K562 (cell line): ENCODE data around the gene ANKRD44. TPM values are rescaled to one million over a fixed set of nuclear protein-coding genes. Genes with fewer than 3 reads are reported as not detected.

Experiments
- ATAC-seq: fragments of 200-7000 bp; cut with Tn5 transposase; 3 replicates; pipeline ENCODE4 v1.9.1; 2020; ENCODE audit warnings: moderate library complexity
- BruUV-seq: library from RNA; stranded (reverse); fragments of 400-500 nt; replicated peaks from 2 replicates; lab custom pipeline; 2021; lab: Mats Ljungman, UMichigan
- CTCF ChIA-PET: fragments of 300-600 bp; formaldehyde crosslinking; extraction: SDS; loops from one replicate; lab custom pipeline; 2021; ENCODE audit warnings: low intra/inter-chr PET ratio; lab: Yijun Ruan, JAX
- POLR2A ChIA-PET: fragments of 300-600, 350-650 bp; sonication (Branson Sonifier 250); formaldehyde crosslinking; extraction: SDS; loops from one replicate; lab custom pipeline; 2021; ENCODE audit warnings: antibody characterized with exemption, inconsistent platforms; lab: Yijun Ruan, JAX
- DNase-seq, 4 experiments: peaks; one replicate each; pipeline versions ENCODE4 v3.0.0 to v3.0.0-alpha.2; 2011 to 2018; ENCODE audit warnings: low spot score in 3 of 4, mixed read lengths in 3 of 4; ENCODE audit errors: extremely low read depth in 1 of 4
- FAIRE-seq: peaks from 2 replicates; lab custom pipeline; 2011; peaks lifted over from hg19 to GRCh38; lab: Jason Lieb, UNC
- H2AFZ ChIP-seq: 2 replicates; pipeline ENCODE4 v1.6.0; 2011; ENCODE audit warnings: low read depth, low read length, control low read depth, inconsistent platforms
- H3K27ac ChIP-seq: fragments of 200-600 bp; 3 replicates; pipeline ENCODE4 v1.8.0; 2011; ENCODE audit warnings: low read depth, mild to moderate bottlenecking, control low read depth, inconsistent platforms, low read length, moderate library complexity, mixed read lengths; ENCODE audit errors: extremely low read depth
- H3K27me3 ChIP-seq, 2 experiments: fragments of 300-600 bp in 1 of 2; 2 replicates in 1 of 2; 3 replicates in 1 of 2; pipeline versions ENCODE4 v1.6.0 to v1.8.0; 2011; ENCODE audit warnings: inconsistent platforms in 2 of 2, low read length in 2 of 2, mild to moderate bottlenecking in 1 of 2, mixed read lengths in 1 of 2, moderate library complexity in 1 of 2; ENCODE audit not compliant: control insufficient read depth in 2 of 2, insufficient read depth in 2 of 2
- H3K36me3 ChIP-seq: fragments of 300-600 bp; 3 replicates; pipeline ENCODE4 v1.8.0; 2011; ENCODE audit warnings: mild to moderate bottlenecking, low read length, inconsistent platforms; ENCODE audit not compliant: control insufficient read depth, insufficient read depth
- H3K4me1 ChIP-seq, 2 experiments: fragments of 200-600 bp in 1 of 2; replicated peaks in 1 of 2; 2 replicates in 1 of 2; 3 replicates in 1 of 2; pipeline versions ENCODE4 v1.5.1 to v1.8.0; 2011; ENCODE audit warnings: inconsistent platforms in 2 of 2, low read length in 2 of 2, mild to moderate bottlenecking in 1 of 2, mixed read lengths in 1 of 2, moderate library complexity in 1 of 2; ENCODE audit not compliant: control insufficient read depth in 2 of 2, insufficient read depth in 2 of 2
- H3K4me2 ChIP-seq: 2 replicates; pipeline ENCODE4 v1.6.1; 2011; ENCODE audit warnings: low read length, control low read depth, inconsistent platforms, mixed read lengths; ENCODE audit not compliant: insufficient read depth
- H3K4me3 ChIP-seq: fragments of 200-600 bp; sonication (generic), shearing (Covaris generic); 2 replicates; pipeline ENCODE4 v1.5.1; 2016; ENCODE audit warnings: control low read depth, inconsistent platforms
- H3K79me2 ChIP-seq: fragments of 200-600 bp; 3 replicates; pipeline ENCODE4 v1.8.0; 2011; ENCODE audit warnings: low read length, inconsistent platforms; ENCODE audit not compliant: control insufficient read depth, insufficient read depth
- H3K9ac ChIP-seq, 2 experiments: 2 replicates each; pipeline versions ENCODE4 v1.6.0 to v1.6.1; 2011; ENCODE audit warnings: low read depth in 2 of 2, low read length in 2 of 2, control low read depth in 1 of 2, inconsistent platforms in 1 of 2, mild to moderate bottlenecking in 1 of 2, mixed read lengths in 1 of 2; ENCODE audit not compliant: insufficient read depth in 1 of 2
- H3K9me1 ChIP-seq: one replicate; pipeline ENCODE4 v1.6.0; 2011; ENCODE audit warnings: inconsistent platforms, mild to moderate bottlenecking, low read length, moderate library complexity; ENCODE audit not compliant: control insufficient read depth, insufficient read depth
- H3K9me3 ChIP-seq: replicated peaks from 2 replicates; pipeline ENCODE4 v1.5.1; 2011; ENCODE audit warnings: low read depth, low read length, inconsistent platforms; ENCODE audit not compliant: control insufficient read depth, insufficient read depth
- H4K20me1 ChIP-seq: replicated peaks from 2 replicates; pipeline ENCODE4 v1.6.1; 2011; ENCODE audit warnings: low read length, inconsistent platforms, mixed read lengths; ENCODE audit not compliant: control insufficient read depth, insufficient read depth
- BCOR ChIP-seq: fragments of 450-650 bp; IDR thresholded peaks from 2 replicates; pipeline ENCODE4 v1.6.1; 2016
- COPS2 ChIP-seq: fragments of 450-650 bp; conservative IDR thresholded peaks from 2 replicates; pipeline ENCODE4 v1.6.1; 2016; ENCODE audit warnings: mild to moderate bottlenecking, moderate library complexity
- GABPB1 ChIP-seq: sonication (generic); formaldehyde crosslinking; IDR thresholded peaks from 2 replicates; pipeline ENCODE4 v1.8.0; 2022; ENCODE audit warnings: mild to moderate bottlenecking, missing genetic modification reagents
- GABPB2 ChIP-seq: fragments of 250-450 bp; sonication (Bioruptor Pico); conservative IDR thresholded peaks from 2 replicates; pipeline ENCODE4 v1.5.1; 2021; ENCODE audit warnings: mild to moderate bottlenecking
- HCFC1 ChIP-seq: IDR thresholded peaks from 2 replicates; pipeline ENCODE4 v1.6.1; 2012; ENCODE audit warnings: low read depth, low read length, improper control_type of control experiment
- HIVEP1 ChIP-seq: fragments of 250-450 bp; sonication (Bioruptor Pico); IDR thresholded peaks from 2 replicates; pipeline ENCODE4 v1.4.0; 2020; ENCODE audit warnings: mild to moderate bottlenecking
- L3MBTL2 ChIP-seq: fragments of 450-650 bp; IDR thresholded peaks from 2 replicates; pipeline ENCODE4 v1.6.1; 2016; ENCODE audit warnings: mild to moderate bottlenecking, moderate library complexity
- MTA2 ChIP-seq: fragments of 450-650 bp; IDR thresholded peaks from 2 replicates; pipeline ENCODE4 v1.6.1; 2016; ENCODE audit warnings: low read depth
- SMARCA4 ChIP-seq: fragments of 450-650 bp; IDR thresholded peaks from 2 replicates; pipeline ENCODE4 v1.6.1; 2016
- SPI1 ChIP-seq: IDR thresholded peaks from 2 replicates; pipeline ENCODE4 v1.6.1; 2011; ENCODE audit warnings: low read depth, low read length, control low read depth, borderline replicate concordance
- THAP7 ChIP-seq: fragments of 250-450 bp; sonication (Bioruptor Pico); IDR thresholded peaks from 2 replicates; pipeline ENCODE4 v1.5.0; 2021
- WGBS: fragments of 100-300 bp; shearing (Covaris generic); methylation state at CpG from one replicate; pipeline ENCODE4 v1.1.6; 2016; ENCODE audit warnings: low coverage, mixed read lengths; ENCODE audit not compliant: insufficient coverage; ENCODE audit errors: missing lambda C conversion rate; 5-methylcytosine and 5-hydroxymethylcytosine counted together
- in situ Hi-C: fragments of 300-500 bp; cut with MboI; formaldehyde crosslinking; loops from 4 replicates; pipeline ENCODE4 v1.15.0; 2018; ENCODE audit warnings: inconsistent platforms, mixed read lengths
- intact Hi-C: fragments of 100-400 bp; cut with micrococcal nuclease; formaldehyde crosslinking; loops from 2 replicates; pipeline ENCODE4 v1.14.2; 2022
- polyA plus RNA-seq, 8 experiments: library from polyadenylated mRNA; depleted of rRNA in 4 of 8; stranded (reverse) in 5 of 8; unstranded in 3 of 8; fragments of >200 nt; fragmentation: Nextera tagmentation in 2 of 8; fragmentation: Illumina TruSeq in 1 of 8; extraction: Ambion mirVana in 2 of 8; extraction: Trizol in 1 of 8; gene quantifications; 2 replicates each; pipeline versions ENCODE4 v1.2.1 to v1.2.3, GENCODE V29; 2011 to 2014; ENCODE audit warnings: inconsistent platforms in 1 of 8, missing spikeins in 1 of 8
- total RNA-seq, 7 experiments: library from RNA; depleted of rRNA in 6 of 7; stranded (reverse); fragments of >200 nt in 6 of 7; fragmentation: Illumina TruSeq in 2 of 7; extraction: Trizol in 2 of 7; gene quantifications; 2 replicates each; pipeline versions ENCODE4 v1.2.1 to v1.2.3, GENCODE V29; 2011 to 2021; ENCODE audit warnings: low replicate concordance in 1 of 7

The ANKRD44 gene
- total and polyA plus RNA-seq, 9 of the 15 experiments (the other 6 are each of a cell fraction or from before 2014, with no cell fraction given): 0.03 to 0.64 (median 0.07) TPM; not detected in 3

GRCh38 chr2:197135806-197136205, 174.8 kb downstream of the ANKRD44 start:
- Histone ChIP-seq H3K27ac (no peak overlapping the region), H3K4me1 (no peaks in the 10 kb centered on the region), H4K20me1 (no peaks in the 10 kb centered on the region), H3K79me2 (no peaks in the 10 kb centered on the region)
- BruUV-seq: no TSS peak
- POLR2A ChIA-PET: interaction anchor here (0.6 kb wide), 1 partner anchor 135 kb away, joined by 3 read pairs; no protein-coding TSS in a partner anchor
- TF ChIP-seq SMARCA4: no peak
- TF ChIP-seq THAP7 (CRISPR knock-in tag): no peak
- no peak for TF ChIP-seq HCFC1
- no peak for TF ChIP-seq L3MBTL2
- TF ChIP-seq GABPB2 (CRISPR knock-in tag): no peak
- no peak for TF ChIP-seq MTA2
- TF ChIP-seq, all 486 proteins: peak for 0
- Histone ChIP-seq H3K9ac (no peak overlapping the region), H3K4me2 (no peak overlapping the region), H3K4me3 (no peak overlapping the region), H3K9me3 (no peaks in the 10 kb centered on the region), H2AFZ (no peak overlapping the region), H3K27me3 (no peaks in the 10 kb centered on the region), H3K36me3 (no peaks in the 10 kb centered on the region), H3K9me1 (no peaks in the 10 kb centered on the region)
- intact Hi-C loops (no loop called here), in situ Hi-C loops (no loop called here)
- DNase-seq (no peak), ATAC-seq (no peak), FAIRE-seq (no peak)
- CTCF ChIA-PET: no interaction called here
- 0% methylated on average over 1 of the region's 1 CpG for WGBS

DNA sequence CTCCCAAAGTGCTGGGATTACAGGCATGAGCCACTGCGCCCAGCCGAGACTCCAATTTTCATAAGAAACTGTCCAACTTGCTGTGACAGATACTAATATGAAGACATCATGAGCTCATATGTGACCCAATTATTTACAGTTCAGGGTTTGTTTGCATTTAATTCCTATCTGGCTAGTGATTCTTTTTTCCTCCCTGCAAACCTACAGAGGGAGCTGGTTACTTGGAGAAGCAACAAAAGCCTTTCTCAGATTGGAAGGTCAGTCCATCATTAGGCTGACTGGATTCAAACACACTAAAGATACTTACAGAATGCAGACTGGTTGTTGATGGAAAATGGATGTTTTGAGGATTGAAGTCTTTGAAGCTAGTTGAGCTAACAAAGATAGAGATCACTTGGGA, 176.4 kb downstream of the ANKRD44 start:
- Histone ChIP-seq H3K36me3 (no peaks in the 10 kb centered on the region), H3K79me2 (no peaks in the 10 kb centered on the region), H3K9me3 (no peaks in the 10 kb centered on the region), H3K4me2 (no peak overlapping the region), H2AFZ (no peak overlapping the region), H3K27me3 (no peaks in the 10 kb centered on the region), H3K4me1 (no peaks in the 10 kb centered on the region), H3K9me1 (no peaks in the 10 kb centered on the region), H3K27ac (no peak overlapping the region), H3K9ac (no peak overlapping the region), H3K4me3 (no peak overlapping the region), H4K20me1 (no peaks in the 10 kb centered on the region)
- CTCF ChIA-PET: no interaction called here
- ATAC-seq (no peak), FAIRE-seq (no peak), DNase-seq (no peak)
- WGBS: 0% methylated on average over 2 of the region's 2 CpGs
- intact Hi-C loops: no loop called here
- no peak for TF ChIP-seq HIVEP1 (CRISPR knock-in tag)
- no peak for TF ChIP-seq GABPB1
- no peak for TF ChIP-seq BCOR
- no peak for TF ChIP-seq COPS2
- no peak for TF ChIP-seq SPI1
- BruUV-seq: no TSS peak
- POLR2A ChIA-PET: no interaction called here
- in situ Hi-C loops: no loop called here
